ACHN (cell line): ENCODE data around the gene TTLL5.
"Not testable (repeated sequence)": the region's sequence is repeated elsewhere in the genome, so short reads cannot be mapped to it uniquely, and the experiment has no call there.

Experiments
- DNase-seq: peaks from one replicate; pipeline ENCODE4 v3.0.0-alpha.2; 2015
- in situ Hi-C: cut with HindIII; loops from 2 replicates; pipeline ENCODE4 v1.10.0; 2017; ENCODE audit warnings: low sequenced_read_pairs, low pct_ligation_motif_present, low pct_unique_long_range_greater_than_20kb

TTLL5 gene

GRCh38 chr14:75837151-75837787, 176.2 kb downstream of the TTLL5 start:
- no peak for DNase-seq
- in situ Hi-C loops, result no loop called here

GRCh38 chr14:75840911-75841310, 179.9 kb downstream of the TTLL5 start:
- DNase-seq, result no peak
- in situ Hi-C loops, result no loop called here

GRCh38 chr14:75842551-75842950, 181.5 kb downstream of the TTLL5 start:
- DNase-seq, result no peak
- in situ Hi-C loops, result no loop called here

- no peak for DNase-seq
- in situ Hi-C loops, result no loop called here
Observed at GRCh38 chr14:75844486-75844885, 183.4 kb downstream of the TTLL5 start.

GRCh38 chr14:75845136-75845804, 184.2 kb downstream of the TTLL5 start:
- DNase-seq, result no peak
- in situ Hi-C loops, result no loop called here

GRCh38 chr14:75846694-75847093, 185.6 kb downstream of the TTLL5 start:
- in situ Hi-C loops, DNase-seq: not testable (repeated sequence)

- in situ Hi-C loops, result no loop called here
- DNase-seq, result no peak
Observed at GRCh38 chr14:75847584-75847983, 186.5 kb downstream of the TTLL5 start.

- DNase-seq, result no peak
- in situ Hi-C loops, result no loop called here
Observed at GRCh38 chr14:75848167-75848913, 187.3 kb downstream of the TTLL5 start.

GRCh38 chr14:75849300-75849895, 188.4 kb downstream of the TTLL5 start:
- DNase-seq, result no peak
- in situ Hi-C loops, result no loop called here

- in situ Hi-C loops, result no loop called here
- DNase-seq, result no peak
Observed at GRCh38 chr14:75851574-75851866, 190.5 kb downstream of the TTLL5 start.

- DNase-seq, result no peak
- in situ Hi-C loops, result no loop called here
Observed at GRCh38 chr14:75854111-75854799, 193.2 kb downstream of the TTLL5 start.

- DNase-seq, result no peak
- in situ Hi-C loops, result no loop called here
Observed at GRCh38 chr14:75857199-75857598, 196.2 kb downstream of the TTLL5 start.

GRCh38 chr14:75858362-75858761, 197.3 kb downstream of the TTLL5 start:
- in situ Hi-C loops, result no loop called here
- no peak for DNase-seq

- in situ Hi-C loops, result no loop called here
- no peak for DNase-seq
Observed at GRCh38 chr14:75859746-75860145, 198.7 kb downstream of the TTLL5 start.

GRCh38 chr14:75860561-75861160, 199.6 kb downstream of the TTLL5 start:
- in situ Hi-C loops, result no loop called here
- no peak for DNase-seq

GRCh38 chr14:75861161-75861621, 200.1 kb downstream of the TTLL5 start:
- peak; percentile 5 for DNase-seq

GRCh38 chr14:75863221-75863620, 202.2 kb downstream of the TTLL5 start:
- in situ Hi-C loops, result no loop called here
- DNase-seq, result no peak

More at GRCh38 chr14:75861161-75861621, 200.1 kb downstream of the TTLL5 start:
- in situ Hi-C loops, result no loop called here

GRCh38 chr14:75864352-75864751, 203.3 kb downstream of the TTLL5 start:
- DNase-seq, result peak; percentile 1
- in situ Hi-C loops, result no loop called here
